GM18868 (cell line): Measurements from ENCODE around the gene ABCB10.
"Not testable (repeated sequence)": the region's sequence is repeated elsewhere in the genome, so short reads cannot be mapped to it uniquely, and the experiment has no call there.

Experiments
- ATAC-seq: cut with Tn5 transposase; IDR thresholded peaks from one replicate; pipeline ENCODE4 v1.9.1; 2021; ENCODE audit warnings: mild to moderate bottlenecking, moderate library complexity; ENCODE audit not compliant: unreplicated experiment

Gene ABCB10

DNA sequence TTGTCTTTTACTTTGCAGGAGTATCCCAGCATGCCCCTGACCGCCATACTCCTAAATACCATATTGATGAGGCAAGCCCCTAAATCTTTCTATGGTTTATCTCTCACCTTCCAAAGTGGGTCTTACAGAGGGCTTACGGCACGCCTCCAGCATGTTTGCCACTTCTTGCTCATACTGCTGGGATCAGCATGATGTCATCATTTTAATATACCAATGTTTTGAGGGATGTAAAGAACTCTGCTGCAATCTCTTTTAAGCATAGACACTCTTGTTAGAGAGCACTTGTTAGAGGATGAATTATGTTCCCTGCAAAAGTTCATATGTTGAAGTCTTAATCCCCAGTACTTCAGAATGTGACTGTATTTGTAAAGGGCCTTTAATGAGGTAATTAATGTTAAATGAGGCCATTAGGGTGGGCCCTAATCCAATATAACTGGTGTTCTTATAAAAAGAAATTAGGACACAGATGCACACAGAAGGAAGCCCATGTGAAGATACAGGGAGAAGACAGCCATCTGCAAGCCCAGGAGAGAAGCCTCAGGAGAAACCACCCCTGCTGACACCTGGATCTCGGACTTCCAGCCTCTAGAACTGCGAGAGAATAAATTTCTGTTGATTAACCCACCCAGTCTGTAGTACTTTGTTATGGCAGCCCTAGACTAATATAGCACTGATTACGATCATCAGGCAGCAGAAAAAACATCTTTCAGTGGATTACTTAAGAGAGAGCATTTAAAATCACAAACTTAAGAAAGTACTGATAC lies 16.4 kb upstream of the ABCB10 start:
- no peak for ATAC-seq

DNA sequence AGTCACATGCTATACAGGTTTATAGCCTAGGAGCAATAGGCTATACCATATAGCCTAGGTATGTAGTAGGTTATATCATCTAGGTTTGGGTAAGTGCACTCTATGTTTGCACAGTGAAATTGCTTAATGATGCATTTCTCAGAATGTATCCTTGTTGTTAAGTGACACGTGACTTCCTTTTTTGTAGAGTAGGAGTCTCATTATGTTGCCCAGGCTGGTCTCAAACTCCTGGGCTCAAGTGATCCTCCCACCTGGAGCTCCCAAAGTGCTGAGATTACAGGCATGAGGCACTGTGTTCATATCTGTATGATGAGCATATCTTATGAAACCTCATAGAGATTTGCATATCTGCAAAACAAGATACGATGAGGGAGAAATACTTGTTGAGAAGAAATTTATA lies 13.8 kb upstream of the ABCB10 start:
- no peak for ATAC-seq

DNA sequence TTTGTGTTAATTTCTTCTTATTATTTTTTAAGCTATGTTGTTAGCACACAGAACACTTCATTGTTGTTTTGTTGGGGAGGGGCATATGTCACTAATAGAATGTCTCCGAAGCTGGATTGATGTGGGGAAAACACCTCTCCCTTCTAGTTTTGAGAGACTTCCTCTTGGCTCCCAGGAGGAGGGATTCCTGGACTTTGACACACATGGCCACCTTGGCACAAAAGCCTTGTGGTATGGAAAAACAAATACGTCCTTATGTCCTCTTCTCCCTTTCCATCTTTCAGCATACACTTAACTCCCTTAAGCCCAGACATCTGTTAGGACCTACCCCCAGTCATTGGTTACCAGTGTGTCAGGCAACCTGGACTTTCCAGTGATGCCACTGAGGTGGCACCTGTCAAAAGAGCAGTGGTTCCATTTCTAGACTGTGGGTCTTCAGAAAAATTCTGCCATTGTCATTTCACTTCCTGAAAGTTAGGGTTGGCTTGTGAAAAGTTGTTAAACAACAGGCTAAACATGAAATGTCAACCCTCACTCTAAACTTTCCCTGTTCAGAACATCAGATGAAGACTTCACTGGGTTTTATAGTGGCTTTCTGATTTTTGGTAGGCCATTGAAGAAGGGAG lies 12.5 kb upstream of the ABCB10 start:
- ATAC-seq, result no peak

GRCh38 chr1:229570305-229570704 lies 11.8 kb upstream of the ABCB10 start:
- no peak for ATAC-seq

DNA sequence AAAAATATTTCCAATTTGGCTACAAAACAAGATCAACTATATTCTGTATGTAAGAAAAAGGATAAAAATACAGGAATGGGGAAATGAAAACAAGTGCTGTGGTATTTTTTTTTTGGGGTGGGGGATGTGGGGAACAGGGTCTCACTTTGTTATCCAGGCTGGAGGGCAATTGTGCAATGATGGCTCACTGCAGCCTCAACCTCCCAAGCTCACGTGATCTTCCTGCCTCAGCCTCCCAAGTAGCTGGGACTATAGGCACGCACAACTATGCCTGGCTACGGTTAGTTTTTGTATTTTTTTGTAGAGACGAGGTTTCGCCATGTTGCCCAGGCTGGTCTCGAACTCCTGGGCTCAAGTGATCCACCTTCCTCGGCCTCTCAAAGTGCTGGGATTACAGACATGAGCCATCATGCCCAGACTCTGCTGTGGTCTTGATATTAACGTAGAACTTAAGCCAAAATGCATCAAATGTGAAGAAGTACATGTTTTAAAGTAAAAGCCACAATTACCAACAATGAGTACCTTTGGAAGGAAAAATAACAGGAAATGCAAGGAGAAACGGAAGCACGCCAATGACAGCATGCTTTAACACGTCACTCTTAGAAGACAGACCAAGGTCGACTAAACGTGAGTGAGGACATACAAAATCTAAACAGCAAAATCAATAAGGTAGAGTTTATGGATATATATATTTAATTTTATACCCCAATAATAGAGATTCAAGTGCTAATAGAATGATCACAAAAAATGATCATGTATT lies 8.8 kb upstream of the ABCB10 start:
- ATAC-seq, result no peak

DNA sequence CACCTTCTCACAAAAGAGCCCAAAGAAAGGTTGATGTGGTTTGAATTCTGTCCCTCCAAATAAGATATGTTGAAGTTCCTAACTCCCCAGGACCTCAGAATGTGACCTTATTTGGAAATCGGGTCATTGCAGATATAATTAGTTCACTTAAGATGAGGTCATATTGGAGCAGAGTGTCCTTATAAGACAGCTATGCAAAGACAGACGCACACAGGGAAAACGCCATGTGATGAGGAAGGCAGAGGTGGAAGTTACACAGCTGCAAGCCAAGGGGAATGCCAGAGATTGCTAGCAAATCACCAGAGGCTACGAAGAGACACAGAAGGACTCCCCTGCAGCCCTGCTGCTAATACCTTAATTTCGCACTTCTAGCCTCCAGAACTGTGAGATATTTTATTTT lies 5.2 kb upstream of the ABCB10 start:
- ATAC-seq, result no peak

GRCh38 chr1:229563241-229563640 lies 4.7 kb upstream of the ABCB10 start:
- ATAC-seq, result no peak

DNA sequence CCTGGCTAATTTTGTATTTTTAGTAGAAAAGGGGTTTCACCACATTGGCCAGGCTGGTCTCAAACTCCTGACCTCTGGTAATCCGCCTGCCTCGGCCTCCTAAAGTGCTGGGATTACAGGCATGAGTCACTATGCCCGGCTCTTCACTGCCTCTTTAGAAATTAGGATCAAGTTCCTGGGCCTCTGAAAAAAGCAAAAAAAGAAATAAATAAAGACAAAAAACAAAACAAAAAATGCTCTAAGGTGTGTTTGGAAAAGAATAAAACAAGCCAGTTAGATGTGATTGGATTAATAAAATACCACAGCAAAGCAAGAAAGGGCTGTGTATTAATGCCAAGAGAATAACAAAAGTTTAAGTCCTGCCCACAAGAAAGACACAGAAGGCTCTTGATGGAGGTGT lies 4.2 kb upstream of the ABCB10 start:
- ATAC-seq, result no peak

GRCh38 chr1:229561141-229561540 lies 2.6 kb upstream of the ABCB10 start:
- no peak for ATAC-seq

GRCh38 chr1:229560124-229560523 lies 1.6 kb upstream of the ABCB10 start:
- not testable (repeated sequence) for ATAC-seq

DNA sequence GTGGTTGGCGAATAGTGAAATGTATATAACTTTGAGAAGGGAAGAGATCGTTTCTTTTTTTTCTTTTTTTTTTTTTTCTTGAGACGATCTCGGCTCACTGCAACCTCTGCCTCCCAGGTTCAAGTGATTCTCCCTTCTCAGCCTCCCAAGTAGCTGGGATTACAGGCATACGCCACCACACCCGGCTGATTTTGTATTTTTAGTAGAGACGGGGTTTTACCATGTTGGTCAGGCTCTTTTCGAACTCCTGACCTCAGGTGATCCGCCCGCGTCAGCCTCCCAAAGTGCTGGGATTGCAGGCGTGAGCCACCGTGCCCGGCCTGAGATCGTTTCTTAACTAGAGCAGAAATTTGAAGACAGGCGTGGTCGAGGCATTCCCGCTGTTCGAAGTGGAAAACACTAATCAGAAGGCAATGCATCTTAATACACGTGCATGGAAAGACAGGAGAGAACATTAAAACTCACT lies 862 bp upstream of the ABCB10 start:
- ATAC-seq, result not testable (repeated sequence)

- peak; percentile 33 for ATAC-seq
Measured at GRCh38 chr1:229557913-229558414, 543 bp downstream of the ABCB10 start.

DNA sequence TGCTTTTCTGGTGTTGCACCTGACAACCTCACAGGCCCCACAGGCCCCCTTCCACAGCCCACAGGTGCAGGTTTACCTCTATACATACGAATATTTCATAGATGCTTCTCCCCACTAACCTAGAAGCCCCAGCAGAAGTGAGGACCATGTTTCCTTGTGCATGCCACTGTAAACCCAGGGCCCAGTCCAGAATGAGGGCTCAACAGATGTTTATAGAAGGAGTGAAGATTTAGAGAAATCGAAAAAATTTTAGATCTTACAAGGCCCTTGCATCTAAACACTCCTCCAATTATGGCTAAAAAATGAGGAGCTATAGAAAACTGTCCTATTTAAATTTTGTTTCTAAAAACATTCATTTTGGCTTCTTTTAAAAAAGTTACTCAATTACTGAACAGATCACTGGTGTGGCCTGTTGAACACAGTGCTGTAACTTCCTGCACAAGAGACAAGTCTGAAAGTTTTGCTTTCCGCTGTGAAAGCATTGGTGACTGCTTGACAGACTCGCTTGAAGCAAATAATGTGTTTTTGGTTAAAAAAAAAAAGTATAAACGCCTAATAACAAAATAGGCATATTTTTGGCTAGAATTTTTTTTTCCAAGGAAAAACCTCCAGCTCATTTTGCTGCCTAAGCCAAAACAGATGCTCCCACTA lies 1.2 kb downstream of the ABCB10 start:
- ATAC-seq, result no peak

GRCh38 chr1:229554886-229555621 lies 3.5 kb downstream of the ABCB10 start:
- ATAC-seq, result no peak

DNA sequence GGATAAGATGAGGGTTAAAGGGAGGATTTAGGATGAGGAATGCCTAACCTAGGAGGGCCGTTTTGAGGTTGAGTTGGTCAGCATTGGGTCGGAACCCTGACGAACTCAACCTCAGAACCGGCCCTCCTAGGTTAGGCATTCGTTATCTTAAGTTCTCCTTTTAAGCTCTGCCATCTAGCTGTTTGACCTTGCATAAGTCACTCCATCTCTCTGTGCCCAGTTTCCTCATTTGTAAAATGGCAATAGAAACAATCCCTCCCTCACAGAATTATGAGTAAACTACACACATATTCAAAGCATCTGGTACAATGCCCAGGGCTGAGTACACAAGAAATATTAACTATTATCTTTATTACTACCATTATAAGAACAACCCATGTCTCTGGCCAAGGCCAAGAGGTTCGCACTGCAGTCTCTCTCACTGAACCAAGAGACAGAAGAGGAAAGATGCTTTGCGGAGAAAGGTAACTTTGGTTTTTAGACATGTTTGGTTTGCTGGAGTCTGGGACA lies 4.8 kb downstream of the ABCB10 start:
- no peak for ATAC-seq

DNA sequence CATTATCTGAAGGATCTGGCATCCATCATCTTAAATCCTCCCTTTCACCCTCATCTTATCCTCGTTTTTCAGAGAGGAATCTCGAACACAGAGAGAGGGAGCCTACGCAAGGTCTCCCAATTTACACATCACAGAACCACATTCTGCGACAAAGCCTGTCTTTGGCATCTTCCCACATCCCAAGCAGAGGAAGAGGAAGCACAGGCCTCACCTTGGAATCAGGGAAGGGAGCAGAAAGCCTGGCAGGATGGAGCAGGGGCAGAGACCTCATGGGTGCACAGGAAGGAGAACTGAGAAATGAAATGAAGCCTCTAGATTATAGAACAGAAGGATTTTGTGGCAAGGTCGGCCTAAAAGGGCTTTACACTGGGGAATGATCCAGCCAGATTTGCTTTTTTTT lies 5.8 kb downstream of the ABCB10 start:
- no peak for ATAC-seq

GRCh38 chr1:229550812-229551567 lies 7.5 kb downstream of the ABCB10 start:
- ATAC-seq, result no peak

- no peak for ATAC-seq
Measured at GRCh38 chr1:229547542-229547941, 11.0 kb downstream of the ABCB10 start.

GRCh38 chr1:229544587-229544986 lies 13.9 kb downstream of the ABCB10 start:
- ATAC-seq, result no peak
